Measurements from ENCODE around the gene ZNF606.

DNA sequence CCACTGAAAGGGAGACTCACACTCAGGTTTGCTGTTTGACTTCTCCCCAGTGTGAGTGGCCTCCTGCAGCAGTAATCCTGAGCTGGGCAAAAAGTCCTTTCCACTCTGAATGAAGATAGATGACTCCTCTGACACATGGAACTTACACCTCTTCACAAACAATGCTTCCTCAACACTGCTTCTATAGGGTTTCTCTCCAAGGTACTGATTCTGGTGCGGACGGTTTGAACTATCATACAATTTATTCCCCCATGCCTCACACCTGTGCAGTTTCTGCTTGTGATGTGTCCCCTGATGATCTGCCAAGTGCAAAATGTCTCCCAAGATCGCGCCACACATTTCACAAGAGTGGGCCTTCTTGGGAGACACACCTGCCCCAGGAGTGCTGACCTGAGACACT lies 75.0 kb downstream of the ZNF606 start:
- no peak for TF ChIP-seq POLR2AphosphoS5 (IDR thresholded peaks at IDR 0.05)
- no peak for TF ChIP-seq POLR2A (IDR thresholded peaks at IDR 0.05)
- TF ChIP-seq EP300 (IDR thresholded peaks at IDR 0.05), result no peak
- TF ChIP-seq, protein P1, sequence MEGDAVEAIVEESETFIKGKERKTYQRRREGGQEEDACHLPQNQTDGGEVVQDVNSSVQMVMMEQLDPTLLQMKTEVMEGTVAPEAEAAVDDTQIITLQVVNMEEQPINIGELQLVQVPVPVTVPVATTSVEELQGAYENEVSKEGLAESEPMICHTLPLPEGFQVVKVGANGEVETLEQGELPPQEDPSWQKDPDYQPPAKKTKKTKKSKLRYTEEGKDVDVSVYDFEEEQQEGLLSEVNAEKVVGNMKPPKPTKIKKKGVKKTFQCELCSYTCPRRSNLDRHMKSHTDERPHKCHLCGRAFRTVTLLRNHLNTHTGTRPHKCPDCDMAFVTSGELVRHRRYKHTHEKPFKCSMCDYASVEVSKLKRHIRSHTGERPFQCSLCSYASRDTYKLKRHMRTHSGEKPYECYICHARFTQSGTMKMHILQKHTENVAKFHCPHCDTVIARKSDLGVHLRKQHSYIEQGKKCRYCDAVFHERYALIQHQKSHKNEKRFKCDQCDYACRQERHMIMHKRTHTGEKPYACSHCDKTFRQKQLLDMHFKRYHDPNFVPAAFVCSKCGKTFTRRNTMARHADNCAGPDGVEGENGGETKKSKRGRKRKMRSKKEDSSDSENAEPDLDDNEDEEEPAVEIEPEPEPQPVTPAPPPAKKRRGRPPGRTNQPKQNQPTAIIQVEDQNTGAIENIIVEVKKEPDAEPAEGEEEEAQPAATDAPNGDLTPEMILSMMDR (IDR thresholded peaks at IDR 0.05), result no peak
